Stomach (tissue), 9 donors: ENCODE measurements around the gene LTB. TPM values are rescaled to one million over a fixed set of nuclear protein-coding genes. Genes with fewer than 3 reads are reported as not detected.

Source experiments
- DNase-seq, 2 donors: peaks; one replicate each; pipeline versions ENCODE4 v3.0.0 to v3.0.0-alpha.2; 2013 to 2019
- H3K27ac ChIP-seq, 5 donors: fragments of 200-600 bp in 4 of 5; sonication (generic) in 4 of 5; one replicate each; pipeline ENCODE4 v1.5.1; 2013 to 2019; ENCODE audit warnings: mild to moderate bottlenecking in 1 of 5, moderate library complexity in 1 of 5
- H3K27me3 ChIP-seq, 3 donors: fragments of 200-600 bp; sonication (generic); one replicate each; pipeline ENCODE4 v1.5.1; 2017 to 2019; ENCODE audit warnings: mixed run types in 1 of 3
- H3K36me3 ChIP-seq, 4 donors: fragments of 200-600 bp; sonication (generic); 1 replicate in 3 of 4; 2 replicates in 1 of 4; pipeline ENCODE4 v1.5.1; 2016 to 2019
- H3K4me1 ChIP-seq, 4 donors: fragments of 200-600 bp; sonication (generic); one replicate each; pipeline ENCODE4 v1.5.1; 2016 to 2019
- H3K4me3 ChIP-seq, 4 donors: fragments of 200-600 bp; sonication (generic) in 3 of 4; one replicate each; pipeline ENCODE4 v1.5.1; 2016 to 2019; ENCODE audit warnings: mild to moderate bottlenecking in 1 of 4
- H3K9me3 ChIP-seq, 4 donors: fragments of 200-600 bp; sonication (generic); one replicate each; pipeline ENCODE4 v1.5.1; 2016 to 2019
- EP300 ChIP-seq: sonication (generic); formaldehyde crosslinking; IDR thresholded peaks from one replicate; pipeline ENCODE4 v1.6.1; 2017; ENCODE audit warnings: antibody characterized with exemption
- POLR2A ChIP-seq, 4 donors: fragments of 450-650 bp; IDR thresholded peaks; one replicate each; pipeline ENCODE4 v1.6.1; 2016; ENCODE audit warnings: antibody characterized with exemption in 4 of 4, control low read depth in 2 of 4, mild to moderate bottlenecking in 1 of 4, moderate library complexity in 1 of 4
- POLR2AphosphoS5 ChIP-seq, 3 donors: sonication (generic); formaldehyde crosslinking; IDR thresholded peaks; one replicate each; pipeline ENCODE4 v1.6.1; 2016; ENCODE audit warnings: antibody characterized with exemption in 3 of 3
- WGBS, 5 donors: extraction: QIAGEN DNeasy Blood & Tissue Kit in 3 of 5; methylation state at CpG; one replicate each; pipeline versions ENCODE4 v1.1.5 to v1.1.7; 2013 to 2018; 5-methylcytosine and 5-hydroxymethylcytosine counted together
- intact Hi-C: fragments of 100-400 bp; cut with DNase I; formaldehyde crosslinking; loops from one replicate; pipeline ENCODE4 v1.15.1; 2023; ENCODE audit warnings: low total_unique reads
- polyA plus RNA-seq, 3 donors: library from polyadenylated mRNA; stranded (reverse); fragments of 200-250 nt; gene quantifications; one replicate each; pipeline ENCODE4 v1.2.3, GENCODE V29; 2013
- total RNA-seq, 5 donors: library from RNA; depleted of rRNA; stranded (reverse); fragments of >200 nt; gene quantifications; one replicate each; pipeline versions ENCODE4 v1.1.0 to v1.2.3, GENCODE V29; 2014 to 2016
- TF ChIP-seq, protein P1 (sequence below), 7 experiments: fragments of 450-650 bp in 4 of 7; fragments of 200-600 bp in 3 of 7; sonication (generic) in 3 of 7; IDR thresholded peaks; one replicate each; pipeline ENCODE4 v1.5.1; 2016 to 2019; ENCODE audit warnings: antibody characterized with exemption in 7 of 7, control low read depth in 2 of 7, mild to moderate bottlenecking in 1 of 7
- donor health status: healthy with polysubstance abuse.
- donor health status: Bipolar disorder and iron deficiency.
- donor health status: healthy.

The LTB gene
- total and polyA plus RNA-seq, 8 donors: 4.2 to 13.4 (median 6.9) TPM; not detected in 4

DNA sequence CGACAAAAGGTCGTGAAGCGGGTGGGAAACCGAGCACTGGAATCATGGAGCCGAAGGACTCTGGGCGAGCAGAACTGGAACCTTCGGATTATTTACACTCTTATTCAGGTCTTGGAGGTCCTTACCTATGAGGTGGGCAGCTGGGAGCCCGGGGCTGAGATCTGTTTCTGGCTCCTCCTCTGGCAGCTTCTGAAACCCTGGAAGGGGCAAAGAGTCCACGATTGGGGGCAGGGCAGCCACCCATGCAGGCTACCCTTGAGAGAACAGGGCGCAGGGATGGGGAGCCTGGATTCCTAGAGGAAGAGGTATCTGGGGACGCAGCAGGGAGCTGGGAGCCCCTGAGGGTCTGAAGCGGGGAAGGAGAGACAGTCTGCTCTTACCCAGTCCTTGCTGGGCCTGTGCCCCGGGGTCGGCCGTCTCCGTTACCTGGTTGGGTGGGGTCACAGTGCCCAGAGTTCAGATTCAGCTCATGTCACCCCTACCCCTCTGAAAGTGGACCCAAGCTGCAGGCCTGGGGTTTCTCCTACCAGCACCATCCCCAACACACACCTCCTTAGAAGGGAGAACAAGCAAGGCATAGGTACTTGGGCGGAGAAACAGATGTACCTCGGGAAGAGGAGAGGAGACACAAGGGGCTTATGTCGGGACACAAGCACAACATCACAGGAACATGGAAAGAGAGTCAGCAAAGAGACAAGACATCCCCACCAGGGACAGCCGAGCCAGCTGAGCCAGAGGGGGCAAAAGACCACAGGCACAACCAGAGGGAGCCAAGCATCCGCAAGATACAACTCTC is 592 bp downstream of the LTB start:
- peak overlapping the region; percentile 65 to 76 (median 72) for H3K4me3 ChIP-seq
- H3K36me3 ChIP-seq: no peaks in the 10 kb centered on the region
- DNase-seq: peak in 1 of 2 donors; percentile 38
- 21 to 28% (median 24%) methylated on average over 19 to 21 of the region's 21 CpGs for WGBS, 5 donors
- no peak for TF ChIP-seq EP300
- TF ChIP-seq POLR2AphosphoS5 (IDR thresholded peaks at IDR 0.05): no peak
- TF ChIP-seq POLR2A (IDR thresholded peaks at IDR 0.05): no peak
- TF ChIP-seq, protein P1, sequence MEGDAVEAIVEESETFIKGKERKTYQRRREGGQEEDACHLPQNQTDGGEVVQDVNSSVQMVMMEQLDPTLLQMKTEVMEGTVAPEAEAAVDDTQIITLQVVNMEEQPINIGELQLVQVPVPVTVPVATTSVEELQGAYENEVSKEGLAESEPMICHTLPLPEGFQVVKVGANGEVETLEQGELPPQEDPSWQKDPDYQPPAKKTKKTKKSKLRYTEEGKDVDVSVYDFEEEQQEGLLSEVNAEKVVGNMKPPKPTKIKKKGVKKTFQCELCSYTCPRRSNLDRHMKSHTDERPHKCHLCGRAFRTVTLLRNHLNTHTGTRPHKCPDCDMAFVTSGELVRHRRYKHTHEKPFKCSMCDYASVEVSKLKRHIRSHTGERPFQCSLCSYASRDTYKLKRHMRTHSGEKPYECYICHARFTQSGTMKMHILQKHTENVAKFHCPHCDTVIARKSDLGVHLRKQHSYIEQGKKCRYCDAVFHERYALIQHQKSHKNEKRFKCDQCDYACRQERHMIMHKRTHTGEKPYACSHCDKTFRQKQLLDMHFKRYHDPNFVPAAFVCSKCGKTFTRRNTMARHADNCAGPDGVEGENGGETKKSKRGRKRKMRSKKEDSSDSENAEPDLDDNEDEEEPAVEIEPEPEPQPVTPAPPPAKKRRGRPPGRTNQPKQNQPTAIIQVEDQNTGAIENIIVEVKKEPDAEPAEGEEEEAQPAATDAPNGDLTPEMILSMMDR (IDR thresholded peaks at IDR 0.05): no peak
- peaks cover 9 to 58% (median 23%) of the 10 kb centered on the region in 4 donors for H3K4me1 ChIP-seq
- peak overlapping the region; percentile 60 to 89 (median 86) for H3K27ac ChIP-seq
- intact Hi-C loops: no loop called here
- H3K9me3 ChIP-seq: no peaks in the 10 kb centered on the region
- peaks cover 0 to 1% (median 0%) of the 10 kb centered on the region in 3 donors for H3K27me3 ChIP-seq

DNA sequence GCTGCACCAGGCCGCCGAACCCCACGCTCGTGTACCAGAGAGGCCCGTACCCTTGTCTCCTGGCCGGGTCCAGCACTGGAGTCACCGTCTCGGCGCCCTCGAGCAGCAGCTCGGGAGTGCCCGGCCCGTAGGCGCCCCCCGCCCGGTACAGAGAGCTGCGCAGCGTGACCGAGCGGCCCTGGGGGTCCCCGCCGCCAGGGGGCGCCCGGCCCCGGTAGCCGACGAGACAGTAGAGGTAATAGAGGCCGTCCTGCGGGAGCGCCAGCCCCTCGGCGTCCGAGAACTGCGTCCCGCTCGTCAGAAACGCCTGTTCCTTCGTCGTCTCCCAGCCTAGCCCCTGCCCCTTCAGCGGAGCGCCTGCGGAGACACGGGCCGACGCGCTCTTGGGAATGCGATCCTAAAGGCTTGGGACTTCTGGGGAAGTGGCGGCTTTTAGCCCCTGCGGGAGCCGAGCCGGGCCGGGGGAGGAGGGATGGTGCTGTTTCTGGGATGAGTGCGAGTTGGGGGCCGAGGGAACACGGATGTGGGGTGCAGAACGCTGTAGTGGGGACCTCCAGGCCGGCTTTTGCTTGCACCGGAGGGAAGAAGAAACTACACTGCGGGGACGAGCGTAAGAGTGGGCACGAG is 1.3 kb downstream of the LTB start:
- TF ChIP-seq POLR2AphosphoS5 (IDR thresholded peaks at IDR 0.05) (peak; percentile 42 to 48 (median 45)), POLR2A (IDR thresholded peaks at IDR 0.05) (no peak)
- TF ChIP-seq, protein P1 (IDR thresholded peaks at IDR 0.05): peak in 6 of 7 experiments; percentile 53 to 99 (median 92)
- Histone ChIP-seq H3K27me3 (no peaks in the 10 kb centered on the region), H3K27ac (peak overlapping the region; percentile 60 to 89 (median 86)), H3K4me1 (peaks cover 9 to 54% (median 21%) of the 10 kb centered on the region in 4 donors), H3K4me3 (peak overlapping the region; percentile 65 to 76 (median 72)), H3K36me3 (no peaks in the 10 kb centered on the region), H3K9me3 (no peaks in the 10 kb centered on the region)
- WGBS, 5 donors: 0 to 2% (median 1%) methylated on average over 42 to 62 of the region's 62 CpGs
- intact Hi-C loops: no loop called here
- peak; percentile 89 to 95 for DNase-seq

DNA sequence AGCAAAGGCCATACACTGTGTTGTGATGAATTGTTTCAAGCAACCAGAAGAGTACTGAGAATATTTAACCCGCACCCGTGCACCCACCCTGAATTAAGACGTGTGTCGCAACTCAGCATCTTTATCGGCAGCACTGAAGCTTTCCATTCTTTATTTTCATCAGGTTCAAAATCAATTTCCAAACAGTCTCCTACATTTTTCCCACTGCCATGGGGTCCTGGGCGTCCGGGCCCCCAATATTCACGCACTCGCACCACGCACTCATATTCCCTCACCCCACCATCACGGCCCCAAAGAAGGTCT is 1.8 kb downstream of the LTB start:
- H3K9me3 ChIP-seq: no peaks in the 10 kb centered on the region
- no peaks in the 10 kb centered on the region for H3K36me3 ChIP-seq
- peak overlapping the region; percentile 25 to 89 (median 86) for H3K27ac ChIP-seq
- intact Hi-C loops: no loop called here
- peak overlapping the region; percentile 65 to 76 (median 72) for H3K4me3 ChIP-seq
- no peak for DNase-seq
- H3K4me1 ChIP-seq: peaks cover 9 to 50% (median 19%) of the 10 kb centered on the region in 4 donors
- TF ChIP-seq EP300 (no peak), POLR2AphosphoS5 (IDR thresholded peaks at IDR 0.05) (no peak), POLR2A (IDR thresholded peaks at IDR 0.05) (no peak)
- TF ChIP-seq, protein P1 (IDR thresholded peaks at IDR 0.05): no peak
- 35 to 45% (median 42%) methylated on average over 11 of the region's 11 CpGs for WGBS, 5 donors
- H3K27me3 ChIP-seq: no peaks in the 10 kb centered on the region

DNA sequence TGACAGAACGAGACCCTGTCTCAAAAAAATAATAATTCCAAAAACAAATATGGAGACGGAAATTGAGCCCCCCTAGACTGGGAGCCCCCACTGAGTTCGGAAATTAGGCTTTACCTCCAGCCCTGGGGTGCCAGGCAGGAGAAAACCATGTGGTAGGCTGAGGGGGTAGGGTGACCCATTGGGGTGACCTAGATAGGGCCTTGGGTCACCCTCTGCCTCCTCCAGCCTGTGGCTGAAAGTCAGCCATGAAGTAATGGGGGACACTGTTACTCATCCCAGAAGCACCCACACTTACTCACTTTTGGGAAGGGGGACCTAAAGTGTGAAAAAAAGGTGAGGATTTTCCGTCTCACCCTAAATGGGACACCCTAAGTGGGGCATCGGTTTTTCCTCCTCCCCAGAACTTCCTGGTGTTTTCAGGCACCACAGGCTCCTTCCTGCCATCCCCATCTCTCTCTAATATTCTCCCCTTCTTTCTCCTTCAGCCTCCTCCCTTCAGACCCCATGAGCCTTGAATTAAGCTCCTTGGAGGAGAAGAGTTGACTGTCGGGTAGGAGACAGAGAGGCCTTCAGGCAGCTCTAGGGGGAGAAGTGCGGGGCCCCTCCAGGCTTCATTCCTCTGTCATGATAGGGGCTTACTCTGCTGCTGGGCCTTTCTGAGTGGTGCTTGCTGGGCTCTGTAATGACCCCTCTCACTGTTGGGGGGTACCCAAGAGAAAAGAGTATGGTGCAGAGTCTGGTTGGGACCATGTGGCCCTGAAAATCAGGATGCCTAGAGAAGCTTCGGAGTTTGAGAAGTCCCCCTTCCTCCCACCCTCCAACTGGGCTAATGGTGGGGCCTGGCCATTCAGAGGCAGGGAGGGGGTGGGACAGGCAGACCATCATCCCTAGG is 2.4 kb downstream of the LTB start:
- peaks cover 9 to 49% (median 19%) of the 10 kb centered on the region in 4 donors for H3K4me1 ChIP-seq
- H3K4me3 ChIP-seq: peak overlapping the region in 3 of 4 donors; percentile 65 to 76 (median 74)
- intact Hi-C loops: no loop called here
- H3K27ac ChIP-seq: peak overlapping the region in 3 of 5 donors; percentile 86 to 89 (median 89)
- H3K27me3 ChIP-seq: no peaks in the 10 kb centered on the region
- H3K9me3 ChIP-seq: no peaks in the 10 kb centered on the region
- no peak for DNase-seq
- no peaks in the 10 kb centered on the region for H3K36me3 ChIP-seq
- 87 to 93% (median 91%) methylated on average over 8 of the region's 8 CpGs for WGBS, 5 donors
- TF ChIP-seq POLR2AphosphoS5 (IDR thresholded peaks at IDR 0.05): no peak
- TF ChIP-seq POLR2A (IDR thresholded peaks at IDR 0.05): no peak
- TF ChIP-seq, protein P1 (IDR thresholded peaks at IDR 0.05): no peak
- TF ChIP-seq EP300: no peak
